CD4-positive, alpha-beta T cell (primary cell): ENCODE data around the gene FAM120C. TPM values are rescaled to one million over a fixed set of nuclear protein-coding genes. Genes with fewer than 3 reads are reported as not detected.

ENCODE experiments used
- ATAC-seq: fragments of 200-7000 bp; cut with Tn5 transposase; one replicate; pipeline ENCODE4 v1.10.0; 2022; ENCODE audit warnings: mild to moderate bottlenecking; ENCODE audit not compliant: poor library complexity
- CTCF ChIA-PET: fragments of 350-600 bp; sonication (Branson Sonifier 250); formaldehyde crosslinking; loops from one replicate; lab custom pipeline; 2021; ENCODE audit warnings: antibody characterized with exemption, inconsistent platforms; lab: Charles Lee
- POLR2A ChIA-PET: fragments of 350-600 bp; sonication (Branson Sonifier 250); formaldehyde crosslinking; loops from one replicate; lab custom pipeline; 2021; ENCODE audit warnings: antibody characterized with exemption, inconsistent platforms; lab: Charles Lee
- DNase-seq, 14 experiments: peaks; one replicate each; pipeline ENCODE4 v3.0.0-alpha.2; 2013 to 2020; ENCODE audit warnings: mixed read lengths in 2 of 14
- H3K27ac ChIP-seq, 2 donors: one replicate each; pipeline versions ENCODE4 v1.5.1 to v1.7.0; 2013; ENCODE audit warnings: low read length in 2 of 2, low read depth in 1 of 2, mild to moderate bottlenecking in 1 of 2
- H3K27me3 ChIP-seq, 2 experiments: 1 replicate in 1 of 2; 2 replicates in 1 of 2; pipeline versions ENCODE4 v1.6.1 to v1.7.0; 2013; ENCODE audit warnings: low read length in 2 of 2, control low read depth in 1 of 2, mild to moderate bottlenecking in 1 of 2, moderate library complexity in 1 of 2; ENCODE audit not compliant: insufficient read depth in 2 of 2, control insufficient read depth in 1 of 2
- H3K36me3 ChIP-seq: one replicate; pipeline ENCODE4 v1.6.1; 2013; ENCODE audit warnings: low read length, control low read depth; ENCODE audit not compliant: insufficient read depth
- H3K4me1 ChIP-seq: one replicate; pipeline ENCODE4 v1.6.1; 2013; ENCODE audit warnings: low read length, control low read depth; ENCODE audit not compliant: insufficient read depth
- H3K4me3 ChIP-seq: one replicate; pipeline ENCODE4 v1.5.1; 2013; ENCODE audit warnings: mild to moderate bottlenecking, low read length, moderate library complexity
- H3K9me3 ChIP-seq, 2 experiments: 1 replicate in 1 of 2; 2 replicates in 1 of 2; pipeline versions ENCODE4 v1.6.1 to v1.7.0; 2013; ENCODE audit warnings: low read length in 2 of 2, mild to moderate bottlenecking in 2 of 2, control low read depth in 1 of 2, moderate library complexity in 1 of 2; ENCODE audit not compliant: control insufficient read depth in 1 of 2, insufficient read depth in 1 of 2
- H3K27ac Mint-ChIP-seq: one replicate; pipeline ENCODE4 v1.8.0; 2020; ENCODE audit warnings: mixed read lengths
- H3K27me3 Mint-ChIP-seq: one replicate; pipeline ENCODE4 v1.8.0; 2021; ENCODE audit warnings: mixed read lengths
- H3K36me3 Mint-ChIP-seq: one replicate; pipeline ENCODE4 v1.8.0; 2021; ENCODE audit warnings: low read depth, mixed read lengths
- H3K4me1 Mint-ChIP-seq: one replicate; pipeline ENCODE4 v1.8.0; 2021; ENCODE audit warnings: low read depth, mixed read lengths
- H3K4me3 Mint-ChIP-seq: one replicate; pipeline ENCODE4 v1.8.0; 2020; ENCODE audit warnings: mild to moderate bottlenecking, mixed read lengths
- H3K9me3 Mint-ChIP-seq: one replicate; pipeline ENCODE4 v1.8.0; 2020; ENCODE audit warnings: mixed read lengths
- intact Hi-C, 2 experiments: fragments of 100-400 bp; cut with DNase I in 1 of 2; cut with micrococcal nuclease in 1 of 2; formaldehyde crosslinking; loops; one replicate each; pipeline versions ENCODE4 v1.15.1 to v1.9.0; 2023 to 2025; cut with DNase I, micrococcal nuclease
- total RNA-seq, 174 experiments: library from RNA in 2 of 174; stranded (reverse) in 2 of 174; gene quantifications; one replicate each; pipeline ENCODE4 v1.2.3 and lab custom pipeline; 2021 to 2026
- TF ChIP-seq, protein P1 (sequence below): fragments of 200-600 bp; IDR thresholded peaks from one replicate; pipeline ENCODE4 v1.8.0; 2022; ENCODE audit warnings: antibody characterized with exemption, mild to moderate bottlenecking

The FAM120C gene
- total RNA-seq, 2 experiments from 2014 or later, result 12.3 to 13.3 TPM

DNA sequence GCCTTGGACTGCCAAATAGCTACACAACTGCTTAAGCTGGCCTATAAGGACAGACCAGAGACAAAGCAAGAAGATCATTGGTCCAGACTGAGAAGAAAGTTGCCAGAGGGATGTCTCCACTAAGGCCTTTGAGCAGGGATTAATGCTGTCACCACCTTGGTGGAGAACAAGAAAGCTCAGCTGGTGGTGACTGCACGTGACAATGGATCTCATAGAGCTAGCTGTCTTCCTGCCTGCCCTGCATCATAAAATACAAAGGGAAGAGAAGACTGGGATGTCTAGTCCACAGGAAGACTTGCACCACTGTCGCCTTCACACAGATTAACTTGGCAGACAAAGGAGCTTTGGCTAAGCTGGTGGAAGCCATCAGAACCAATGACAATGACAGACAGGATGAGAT, 40.5 kb upstream of the FAM120C start:
- Mint-ChIP-seq H3K27me3 (no peaks in the 10 kb centered on the region), H3K4me3 (no peak overlapping the region), H3K9me3 (no peaks in the 10 kb centered on the region), H3K27ac (no peak overlapping the region), H3K4me1 (no peaks in the 10 kb centered on the region), H3K36me3 (no peaks in the 10 kb centered on the region)
- DNase-seq (no peak), ATAC-seq (no peak)
- intact Hi-C loops, result no loop called here
- ChIA-PET POLR2A (no interaction called here), CTCF (no interaction called here)
- no peaks in the 10 kb centered on the region for H3K9me3 ChIP-seq
- no peaks in the 10 kb centered on the region for H3K36me3 ChIP-seq
- no peak overlapping the region for H3K27ac ChIP-seq
- H3K27me3 ChIP-seq, result no peaks in the 10 kb centered on the region
- TF ChIP-seq, protein P1, sequence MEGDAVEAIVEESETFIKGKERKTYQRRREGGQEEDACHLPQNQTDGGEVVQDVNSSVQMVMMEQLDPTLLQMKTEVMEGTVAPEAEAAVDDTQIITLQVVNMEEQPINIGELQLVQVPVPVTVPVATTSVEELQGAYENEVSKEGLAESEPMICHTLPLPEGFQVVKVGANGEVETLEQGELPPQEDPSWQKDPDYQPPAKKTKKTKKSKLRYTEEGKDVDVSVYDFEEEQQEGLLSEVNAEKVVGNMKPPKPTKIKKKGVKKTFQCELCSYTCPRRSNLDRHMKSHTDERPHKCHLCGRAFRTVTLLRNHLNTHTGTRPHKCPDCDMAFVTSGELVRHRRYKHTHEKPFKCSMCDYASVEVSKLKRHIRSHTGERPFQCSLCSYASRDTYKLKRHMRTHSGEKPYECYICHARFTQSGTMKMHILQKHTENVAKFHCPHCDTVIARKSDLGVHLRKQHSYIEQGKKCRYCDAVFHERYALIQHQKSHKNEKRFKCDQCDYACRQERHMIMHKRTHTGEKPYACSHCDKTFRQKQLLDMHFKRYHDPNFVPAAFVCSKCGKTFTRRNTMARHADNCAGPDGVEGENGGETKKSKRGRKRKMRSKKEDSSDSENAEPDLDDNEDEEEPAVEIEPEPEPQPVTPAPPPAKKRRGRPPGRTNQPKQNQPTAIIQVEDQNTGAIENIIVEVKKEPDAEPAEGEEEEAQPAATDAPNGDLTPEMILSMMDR, result no peak
- H3K4me3 ChIP-seq, result no peak overlapping the region
- H3K4me1 ChIP-seq, result no peaks in the 10 kb centered on the region

DNA sequence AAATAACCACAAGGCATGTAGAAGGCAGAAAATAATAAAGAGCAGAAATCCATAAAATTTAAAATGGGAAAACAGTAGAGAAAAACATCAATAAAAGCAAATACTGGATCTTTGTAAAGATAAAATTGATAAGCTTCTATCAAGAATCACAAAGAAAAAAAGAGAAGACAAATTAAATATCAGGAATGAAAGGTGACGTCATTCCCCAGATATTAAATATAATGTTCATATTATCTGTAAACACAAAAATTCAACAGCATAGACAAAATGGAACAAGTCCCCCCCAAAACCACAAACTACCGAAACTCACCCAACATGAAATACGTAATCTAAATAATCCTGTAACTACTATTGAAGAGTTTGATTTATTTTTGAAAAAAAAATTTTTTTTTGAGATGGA, 30.5 kb upstream of the FAM120C start:
- no peaks in the 10 kb centered on the region for H3K36me3 ChIP-seq
- intact Hi-C loops, result no loop called here
- no peak for ATAC-seq

DNA sequence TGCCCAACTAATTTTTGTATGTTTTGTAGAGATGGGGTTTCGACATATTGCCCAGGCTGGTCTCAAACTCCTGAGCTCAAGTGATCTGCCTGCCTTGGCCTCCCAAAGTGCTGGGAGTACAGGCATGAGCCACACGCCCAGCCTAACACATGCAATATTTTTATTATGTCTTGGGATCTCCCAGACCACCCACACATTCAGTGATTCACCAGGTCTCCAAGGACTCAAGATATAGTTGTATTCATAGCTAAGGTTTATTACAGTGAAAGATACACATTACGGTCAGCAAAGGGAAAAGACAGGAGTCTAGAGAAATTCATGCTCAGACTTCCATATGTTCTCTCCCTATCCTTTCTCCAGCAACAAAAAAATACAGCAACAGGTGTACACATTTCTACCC, 25.5 kb upstream of the FAM120C start:
- no peaks in the 10 kb centered on the region for H3K4me1 Mint-ChIP-seq

More for the DNA sequence above, 30.5 kb upstream of the FAM120C start:
- no peaks in the 10 kb centered on the region for H3K27me3 Mint-ChIP-seq
- no peaks in the 10 kb centered on the region for H3K36me3 Mint-ChIP-seq
- H3K9me3 Mint-ChIP-seq, result no peaks in the 10 kb centered on the region
- no peak for DNase-seq
- no peak overlapping the region for H3K27ac Mint-ChIP-seq
- H3K9me3 ChIP-seq, result no peaks in the 10 kb centered on the region
- no peaks in the 10 kb centered on the region for H3K27me3 ChIP-seq
- H3K27ac ChIP-seq, result no peak overlapping the region
- no peak overlapping the region for H3K4me3 ChIP-seq
- H3K4me1 Mint-ChIP-seq, result no peaks in the 10 kb centered on the region
- H3K4me3 Mint-ChIP-seq, result no peak overlapping the region
- POLR2A ChIA-PET, result no interaction called here
- no peaks in the 10 kb centered on the region for H3K4me1 ChIP-seq
- CTCF ChIA-PET, result interaction anchor here (0.6 kb wide), 1 partner anchor 155 kb away, joined by 3 read pairs; no protein-coding TSS in a partner anchor
- TF ChIP-seq, protein P1, result no peak

More for the DNA sequence above, 25.5 kb upstream of the FAM120C start:
- H3K9me3 ChIP-seq, result no peaks in the 10 kb centered on the region
- Mint-ChIP-seq H3K27me3 (peaks cover 8% of the 10 kb centered on the region), H3K9me3 (no peaks in the 10 kb centered on the region), H3K36me3 (no peaks in the 10 kb centered on the region), H3K27ac (no peak overlapping the region), H3K4me3 (no peak overlapping the region)
- DNase-seq (no peak), ATAC-seq (no peak)
- intact Hi-C loops, result no loop called here
- CTCF ChIA-PET, result no interaction called here
- H3K4me1 ChIP-seq, result no peaks in the 10 kb centered on the region
- no peak overlapping the region for H3K27ac ChIP-seq
- no peak overlapping the region for H3K4me3 ChIP-seq
- H3K36me3 ChIP-seq, result no peaks in the 10 kb centered on the region
- no peaks in the 10 kb centered on the region for H3K27me3 ChIP-seq
- TF ChIP-seq, protein P1, result no peak
- POLR2A ChIA-PET, result no interaction called here
